T-helper 1 cell treated with Interleukin-12 subunit alpha and Interleukin-12 subunit beta and Interleukin-4 antibody, amounts not matched to agents 30 μg/mL and 1 μg/mL, for 36 hours (primary cell): ENCODE results near the gene IQCE.
"Not testable (repeated sequence)": the region's sequence is repeated elsewhere in the genome, so short reads cannot be mapped to it uniquely, and the experiment has no call there.

ENCODE experiments used
- H3K27ac Mint-ChIP-seq: one replicate; pipeline ENCODE4 v1.8.0; 2021; ENCODE audit warnings: mild to moderate bottlenecking, mixed read lengths
- H3K27me3 Mint-ChIP-seq: one replicate; pipeline ENCODE4 v1.8.0; 2021; ENCODE audit warnings: low read depth, mixed read lengths
- H3K36me3 Mint-ChIP-seq: one replicate; pipeline ENCODE4 v1.8.0; 2021; ENCODE audit warnings: low read depth, mixed read lengths
- H3K4me1 Mint-ChIP-seq: one replicate; pipeline ENCODE4 v1.8.0; 2021; ENCODE audit warnings: low read depth, mixed read lengths
- H3K4me3 Mint-ChIP-seq: one replicate; pipeline ENCODE4 v1.8.0; 2021; ENCODE audit warnings: mild to moderate bottlenecking, moderate library complexity, mixed read lengths
- H3K9me3 Mint-ChIP-seq: one replicate; pipeline ENCODE4 v1.8.0; 2021; ENCODE audit warnings: mixed read lengths

IQCE gene

DNA sequence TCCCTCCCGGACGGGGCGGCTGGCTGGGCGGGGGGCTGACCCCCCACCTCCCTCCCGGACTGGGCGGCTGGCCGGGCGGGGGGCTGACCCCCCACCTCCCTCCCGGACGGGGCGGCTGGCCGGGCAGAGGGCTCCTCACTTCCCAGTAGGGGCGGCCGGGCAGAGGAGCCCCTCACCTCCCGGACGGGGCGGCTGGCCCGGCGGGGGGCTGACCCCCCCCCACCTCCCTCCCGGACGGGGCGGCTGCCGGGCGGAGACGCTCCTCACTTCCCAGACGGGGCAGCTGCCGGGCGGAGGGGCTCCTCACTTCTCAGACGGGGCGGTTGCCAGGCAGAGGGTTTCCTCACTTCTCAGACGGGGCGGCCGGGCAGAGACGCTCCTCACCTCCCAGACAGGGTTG is 24.6 kb upstream of the IQCE start:
- not testable (repeated sequence) for H3K27ac Mint-ChIP-seq, H3K27me3 Mint-ChIP-seq, H3K36me3 Mint-ChIP-seq, H3K9me3 Mint-ChIP-seq, H3K4me3 Mint-ChIP-seq
- peaks cover 14% of the 10 kb centered on the region for H3K4me1 Mint-ChIP-seq

DNA sequence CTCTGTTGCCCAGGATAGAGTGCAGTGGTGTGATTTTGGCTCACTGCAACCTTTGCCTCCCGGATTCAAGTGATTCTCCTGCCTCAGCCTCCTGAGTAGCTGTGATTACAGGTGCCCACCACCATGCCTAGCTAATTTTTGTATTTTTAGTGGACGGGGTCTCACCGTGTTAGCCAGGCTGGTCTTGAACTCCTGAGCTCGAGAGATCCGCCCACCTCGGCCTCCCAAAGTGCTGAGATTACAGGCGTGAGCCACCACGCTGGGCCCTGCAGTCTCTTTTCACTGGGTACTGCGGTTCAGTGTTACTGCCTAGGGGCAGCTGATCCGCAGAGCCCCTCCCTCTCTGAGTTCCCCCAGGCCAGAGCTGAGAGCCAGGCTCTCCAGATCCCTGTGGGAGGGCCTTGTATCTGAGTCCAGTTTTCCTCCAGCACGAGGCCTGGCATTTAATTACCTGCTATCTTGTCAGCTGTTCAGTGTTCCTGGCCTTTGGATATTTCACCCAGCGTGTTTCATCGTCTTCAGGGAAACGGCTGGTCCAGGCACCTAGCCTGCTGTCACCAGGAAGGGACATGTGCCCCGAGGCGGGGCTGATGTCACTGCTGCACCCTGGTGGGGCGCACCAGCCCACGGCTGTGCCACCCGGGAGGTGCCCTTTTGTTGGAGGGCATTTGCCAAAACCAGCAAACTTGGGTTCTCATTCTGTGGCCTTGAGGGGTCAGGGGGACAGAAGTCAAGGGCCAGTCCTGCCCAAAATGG is 22.7 kb upstream of the IQCE start:
- H3K27me3 Mint-ChIP-seq, H3K9me3 Mint-ChIP-seq, H3K36me3 Mint-ChIP-seq, H3K27ac Mint-ChIP-seq, H3K4me3 Mint-ChIP-seq, H3K4me1 Mint-ChIP-seq: not testable (repeated sequence)

DNA sequence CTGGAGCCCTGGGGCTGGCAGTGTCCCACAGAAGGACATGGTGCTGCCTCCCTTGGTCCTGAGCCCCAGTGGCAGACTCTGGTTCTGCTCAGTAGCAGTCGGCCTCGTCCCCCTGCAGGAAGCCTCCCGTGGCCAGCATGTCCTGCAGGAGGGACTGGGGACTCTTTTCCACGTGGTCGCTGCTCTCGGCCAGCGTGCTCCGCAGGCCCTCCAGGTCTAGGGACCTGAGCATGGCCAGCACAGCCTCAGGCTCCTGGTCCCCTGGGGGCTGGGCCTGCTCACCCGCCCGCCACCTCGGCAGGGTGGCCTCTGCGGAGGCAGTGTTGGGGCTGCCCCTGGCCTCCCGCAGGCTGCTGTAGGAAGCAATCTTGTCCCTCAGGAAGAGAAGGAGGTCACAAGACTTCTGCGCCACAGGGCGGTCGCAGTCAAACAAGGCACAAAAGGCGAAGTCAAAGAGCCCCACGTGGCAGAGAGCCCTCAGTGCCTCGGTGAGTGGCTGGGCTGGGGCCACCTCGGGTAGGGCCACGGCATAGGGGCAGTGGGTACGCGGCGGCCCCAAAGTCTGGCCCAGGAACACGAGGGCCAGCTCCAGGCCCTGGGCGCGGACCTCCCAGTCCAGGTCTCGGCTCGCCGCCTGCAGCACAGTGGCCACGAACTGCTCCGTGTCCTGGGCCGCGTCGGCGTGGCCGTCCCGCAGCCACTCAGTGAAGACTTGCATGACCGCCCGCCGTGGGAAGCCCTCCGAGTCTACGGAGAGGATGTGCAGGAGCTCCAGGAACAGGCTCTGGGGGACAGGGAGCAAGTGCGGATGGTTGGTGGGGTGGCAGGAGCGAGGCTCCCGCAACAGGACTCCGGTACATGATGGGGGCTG is 20.6 kb upstream of the IQCE start:
- H3K36me3 Mint-ChIP-seq, result peaks cover 3% of the 10 kb centered on the region
- H3K27me3 Mint-ChIP-seq, result no peaks in the 10 kb centered on the region
- no peak overlapping the region for H3K27ac Mint-ChIP-seq
- H3K4me3 Mint-ChIP-seq, result no peak overlapping the region
- H3K9me3 Mint-ChIP-seq, result no peaks in the 10 kb centered on the region
- no peaks in the 10 kb centered on the region for H3K4me1 Mint-ChIP-seq

DNA sequence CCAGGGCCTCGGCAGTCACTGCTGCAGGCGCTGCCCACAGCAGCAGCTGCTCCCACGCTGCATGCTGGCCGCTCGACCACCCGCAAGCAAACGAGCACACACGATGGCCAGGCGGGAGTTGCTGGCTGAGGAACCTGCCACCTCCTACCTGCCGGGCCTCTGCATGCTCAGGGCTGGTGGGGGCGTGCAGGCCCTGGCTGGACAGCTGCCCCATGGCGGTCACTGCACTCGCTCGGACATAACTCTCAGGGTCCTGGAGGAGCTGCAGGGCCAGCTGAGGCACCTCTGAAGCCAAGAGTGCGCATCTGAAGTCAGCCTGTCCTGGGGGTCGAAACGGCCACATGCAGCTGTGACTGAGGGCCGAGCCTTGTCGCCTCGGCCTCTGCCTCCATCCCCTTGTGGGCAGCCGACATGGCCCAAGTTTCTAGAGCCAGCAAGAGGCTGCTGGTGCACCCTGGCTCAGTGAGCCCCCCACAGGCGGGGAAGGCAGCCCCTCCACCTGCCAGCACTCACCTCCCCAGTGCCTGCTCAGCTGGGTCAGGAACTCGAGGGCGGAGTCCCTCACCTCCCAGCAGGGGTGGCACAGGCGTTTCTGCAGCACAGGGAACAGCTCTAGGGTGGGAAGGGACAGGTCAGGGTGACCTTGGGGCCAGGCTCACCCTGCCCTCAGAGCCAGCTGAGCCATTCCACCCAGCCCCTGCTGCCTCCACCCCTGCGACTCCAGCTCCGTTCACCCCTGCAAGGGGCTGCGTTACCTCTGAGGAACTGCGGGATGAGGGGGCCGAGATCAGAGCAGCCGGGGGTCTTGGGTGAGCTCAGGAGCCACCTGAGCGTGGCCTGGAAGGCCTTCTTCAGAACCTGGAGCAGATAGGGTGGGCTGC is 19.5 kb upstream of the IQCE start:
- Mint-ChIP-seq H3K27me3 (no peaks in the 10 kb centered on the region), H3K9me3 (no peaks in the 10 kb centered on the region), H3K4me3 (no peak overlapping the region), H3K27ac (no peak overlapping the region), H3K36me3 (peaks cover 4% of the 10 kb centered on the region), H3K4me1 (no peaks in the 10 kb centered on the region)

DNA sequence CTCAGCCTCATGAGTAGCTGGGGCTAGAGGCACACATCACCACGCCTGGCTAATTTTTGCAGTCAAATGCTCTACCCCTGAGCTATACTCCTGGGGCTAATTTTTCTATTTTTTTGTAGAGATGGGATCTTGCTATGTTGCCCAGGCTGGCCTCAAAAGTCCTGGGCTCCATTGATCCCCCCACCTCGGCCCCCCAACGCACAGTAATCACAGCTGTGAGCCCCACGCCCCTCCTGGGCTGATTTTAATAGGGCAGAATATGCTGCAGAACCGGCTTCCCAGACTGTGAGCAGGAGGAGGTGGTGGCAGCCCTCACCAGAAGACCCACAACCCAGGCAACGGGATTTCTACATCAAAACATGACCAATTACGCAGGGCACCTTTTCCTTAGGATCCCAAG is 18.6 kb upstream of the IQCE start:
- no peaks in the 10 kb centered on the region for H3K9me3 Mint-ChIP-seq
- no peak overlapping the region for H3K27ac Mint-ChIP-seq

DNA sequence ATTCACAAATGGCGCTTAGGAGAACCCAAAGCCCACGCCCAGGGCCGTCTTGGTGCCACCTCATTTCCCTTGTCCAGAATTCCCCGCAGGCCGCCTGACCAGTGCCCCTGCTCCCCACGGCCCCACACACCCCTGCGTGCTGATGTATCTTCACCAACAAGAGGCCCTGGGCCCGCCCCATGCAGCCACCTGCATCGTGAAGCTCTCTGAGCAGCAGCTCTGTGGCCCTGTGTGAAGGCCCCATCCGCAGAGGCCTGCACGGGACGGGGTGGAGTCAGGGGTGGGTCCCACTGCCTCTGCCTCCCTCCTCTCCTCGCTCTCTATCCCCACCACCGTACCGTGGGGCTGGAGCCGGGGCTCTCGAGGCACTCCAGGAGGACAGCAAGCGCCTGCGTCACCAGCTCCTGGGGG is 18.1 kb upstream of the IQCE start:
- Mint-ChIP-seq H3K4me1 (no peaks in the 10 kb centered on the region), H3K4me3 (no peak overlapping the region), H3K27ac (no peak overlapping the region), H3K27me3 (no peaks in the 10 kb centered on the region), H3K9me3 (no peaks in the 10 kb centered on the region), H3K36me3 (peaks cover 4% of the 10 kb centered on the region)

More for the DNA sequence above, 18.6 kb upstream of the IQCE start:
- Mint-ChIP-seq H3K36me3 (peaks cover 4% of the 10 kb centered on the region), H3K4me3 (no peak overlapping the region), H3K27me3 (no peaks in the 10 kb centered on the region), H3K4me1 (no peaks in the 10 kb centered on the region)

DNA sequence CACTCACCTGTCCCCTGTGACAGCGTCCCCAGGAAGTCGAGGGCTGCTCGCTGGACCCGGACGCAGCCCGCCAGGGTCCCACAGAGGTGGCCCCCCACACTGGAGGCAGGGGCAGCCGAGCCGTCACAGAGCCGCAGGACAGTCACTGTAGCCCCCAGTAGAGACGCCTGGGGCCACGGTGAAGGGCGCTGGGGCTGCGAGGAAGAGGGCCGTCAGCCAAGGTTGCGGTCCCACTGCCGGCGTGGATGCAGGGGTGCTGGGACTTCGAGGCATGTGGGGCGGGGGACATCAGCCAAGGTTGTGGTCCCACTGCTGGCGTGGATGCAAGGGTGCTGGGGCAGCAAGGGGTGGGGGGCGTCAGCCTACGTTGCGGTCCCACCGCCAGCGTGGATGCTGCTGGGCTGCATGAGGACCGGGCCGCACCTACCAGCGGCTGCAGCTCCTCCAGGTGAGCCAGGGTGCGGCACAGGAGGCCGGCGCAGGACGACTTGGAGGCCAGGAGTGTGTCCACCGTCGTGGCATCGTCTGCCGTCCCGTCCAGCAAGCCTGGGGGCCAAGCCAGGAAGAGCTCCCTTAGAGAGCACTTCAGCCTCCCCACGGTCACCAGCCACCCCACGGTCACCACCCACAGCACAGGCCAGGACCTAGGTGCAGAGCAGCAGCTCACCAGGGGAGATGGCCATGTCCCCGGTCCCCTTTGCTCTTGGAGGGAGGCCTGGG is 17.3 kb upstream of the IQCE start:
- H3K27ac Mint-ChIP-seq, result no peak overlapping the region

DNA sequence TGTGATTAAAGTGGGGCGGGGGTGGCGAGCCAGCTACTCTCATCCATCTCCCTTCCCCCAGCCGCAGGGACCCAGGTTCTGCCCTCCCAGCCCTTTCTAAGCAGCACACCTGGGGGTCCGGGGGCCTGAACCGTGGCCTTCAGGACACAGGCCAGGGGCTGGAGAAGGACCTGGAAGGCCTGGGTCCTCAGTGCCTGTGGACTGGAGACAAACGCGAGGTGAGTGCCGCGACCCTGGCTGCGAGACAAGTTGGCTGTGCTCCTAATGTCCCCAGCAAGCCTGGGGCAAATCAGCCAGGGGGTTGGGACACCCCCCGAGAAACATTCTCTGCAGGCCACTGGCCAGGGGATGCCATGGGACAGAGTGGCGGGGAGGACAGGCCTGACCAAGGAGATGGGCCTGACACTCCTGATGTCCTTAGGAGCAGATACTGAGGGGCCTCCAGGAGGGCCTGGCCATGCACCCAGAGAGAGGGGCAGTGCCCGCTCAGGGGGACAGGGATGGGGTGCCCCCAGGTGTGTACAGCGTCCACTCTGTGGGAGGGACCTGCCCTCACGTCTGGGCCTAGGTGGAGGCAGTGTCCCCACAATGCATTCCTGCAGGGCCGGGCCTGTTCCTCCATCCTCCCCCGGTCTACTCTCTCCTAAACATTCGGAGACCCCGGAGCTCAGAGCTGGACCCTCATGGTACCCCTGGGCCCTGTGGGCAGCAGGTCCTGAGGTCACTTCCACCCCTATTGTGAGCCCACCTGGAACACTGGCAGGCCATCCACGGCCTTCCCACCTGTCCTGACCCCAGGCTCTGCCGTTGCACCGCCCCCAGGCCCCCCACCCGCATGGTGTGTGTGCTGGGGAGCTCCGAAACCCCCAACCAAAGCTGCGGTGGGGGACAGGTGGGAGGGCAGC is 16.5 kb upstream of the IQCE start:
- H3K4me3 Mint-ChIP-seq, result no peak overlapping the region
- H3K36me3 Mint-ChIP-seq, result peaks cover 4% of the 10 kb centered on the region
- H3K27ac Mint-ChIP-seq, result no peak overlapping the region
- no peaks in the 10 kb centered on the region for H3K9me3 Mint-ChIP-seq
- no peaks in the 10 kb centered on the region for H3K4me1 Mint-ChIP-seq
- H3K27me3 Mint-ChIP-seq, result no peaks in the 10 kb centered on the region

More for the DNA sequence above, 17.3 kb upstream of the IQCE start:
- H3K36me3 Mint-ChIP-seq, result peaks cover 4% of the 10 kb centered on the region
- H3K4me1 Mint-ChIP-seq, result no peaks in the 10 kb centered on the region
- no peaks in the 10 kb centered on the region for H3K9me3 Mint-ChIP-seq
- H3K4me3 Mint-ChIP-seq, result no peak overlapping the region
- no peaks in the 10 kb centered on the region for H3K27me3 Mint-ChIP-seq

DNA sequence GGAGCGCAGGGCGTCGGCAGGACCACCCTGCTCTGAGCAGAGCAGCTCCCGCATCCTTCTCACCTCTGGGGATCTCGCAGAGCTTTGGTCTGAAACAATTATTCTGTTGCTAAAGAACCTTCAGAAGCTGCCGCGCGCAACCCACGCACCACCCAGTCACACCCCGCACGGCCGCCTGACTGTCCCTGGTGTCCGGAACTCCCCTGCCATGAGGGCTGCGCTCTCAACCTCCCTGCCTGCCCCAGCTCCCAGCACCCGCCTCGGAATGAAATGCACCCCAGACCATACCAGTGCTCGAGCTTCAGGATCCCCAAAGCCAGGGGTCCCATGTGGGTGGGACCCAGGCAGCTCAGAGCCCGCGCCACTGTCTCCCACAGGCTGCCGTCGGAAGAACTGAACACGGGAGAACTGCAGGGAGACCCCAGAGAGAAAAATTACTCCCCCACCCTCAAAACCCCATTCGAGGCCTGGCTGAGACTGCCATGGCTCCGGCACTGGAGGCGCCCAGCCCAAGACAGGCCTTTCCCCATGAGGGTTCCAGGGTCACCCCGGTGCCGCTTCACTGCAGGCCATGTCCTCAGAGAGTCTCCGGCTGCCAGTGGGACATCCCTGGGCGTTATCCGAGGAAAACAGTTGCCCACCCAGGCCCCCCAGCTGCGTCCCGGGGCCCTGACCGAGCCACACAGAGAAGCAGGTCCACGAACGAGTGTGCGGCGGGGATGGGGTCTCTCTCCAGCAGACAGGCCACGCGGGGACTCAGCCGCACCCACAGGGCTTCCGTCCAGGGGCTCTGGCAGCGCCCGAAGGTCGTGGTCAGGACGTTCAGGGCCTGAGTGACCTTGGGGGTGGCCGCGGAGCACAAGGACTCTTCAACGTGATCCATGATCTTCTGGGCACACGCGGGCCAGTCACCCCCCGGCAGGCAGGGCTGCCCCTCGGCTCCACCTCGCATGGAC is 15.6 kb upstream of the IQCE start:
- H3K27ac Mint-ChIP-seq, result no peak overlapping the region
- H3K27me3 Mint-ChIP-seq, result no peaks in the 10 kb centered on the region
- H3K4me1 Mint-ChIP-seq, result no peaks in the 10 kb centered on the region
- peaks cover 10% of the 10 kb centered on the region for H3K36me3 Mint-ChIP-seq
- H3K9me3 Mint-ChIP-seq, result no peaks in the 10 kb centered on the region
- no peak overlapping the region for H3K4me3 Mint-ChIP-seq

DNA sequence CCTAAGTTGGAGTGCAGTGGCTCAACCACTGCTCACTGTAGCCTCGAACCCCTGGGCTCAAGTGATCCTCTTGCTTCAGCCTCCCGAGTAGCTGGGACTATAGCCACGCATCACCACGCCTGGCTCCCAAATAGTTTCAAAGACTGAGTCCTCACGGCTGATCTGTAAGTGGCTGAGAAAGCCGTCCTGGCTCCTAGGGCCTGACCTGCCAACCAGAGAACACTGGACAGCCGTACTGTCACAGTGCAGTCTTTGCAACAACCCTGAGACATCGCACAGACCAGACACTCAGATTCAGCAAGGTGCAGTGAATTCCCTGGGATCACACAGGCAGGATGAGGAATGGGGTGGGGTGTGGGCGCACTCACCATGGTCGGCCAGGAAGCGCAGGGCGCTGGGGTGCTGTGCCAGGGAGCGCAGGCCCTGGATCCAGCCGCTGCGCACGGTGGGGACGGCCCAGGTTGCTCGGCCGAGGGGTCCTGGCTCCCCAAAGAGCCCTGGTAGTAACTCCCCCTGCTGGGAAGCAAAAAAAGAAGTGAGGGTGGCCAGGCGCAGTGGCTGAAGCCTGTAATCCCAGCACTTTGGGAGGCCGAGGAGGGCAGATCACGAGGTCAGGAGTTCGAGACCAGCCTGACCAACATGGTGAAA is 14.1 kb upstream of the IQCE start:
- no peaks in the 10 kb centered on the region for H3K27me3 Mint-ChIP-seq
- H3K4me3 Mint-ChIP-seq, result no peak overlapping the region
- peaks cover 18% of the 10 kb centered on the region for H3K36me3 Mint-ChIP-seq
- H3K4me1 Mint-ChIP-seq, result peaks cover 2% of the 10 kb centered on the region
- H3K27ac Mint-ChIP-seq, result no peak overlapping the region
- H3K9me3 Mint-ChIP-seq, result no peaks in the 10 kb centered on the region

DNA sequence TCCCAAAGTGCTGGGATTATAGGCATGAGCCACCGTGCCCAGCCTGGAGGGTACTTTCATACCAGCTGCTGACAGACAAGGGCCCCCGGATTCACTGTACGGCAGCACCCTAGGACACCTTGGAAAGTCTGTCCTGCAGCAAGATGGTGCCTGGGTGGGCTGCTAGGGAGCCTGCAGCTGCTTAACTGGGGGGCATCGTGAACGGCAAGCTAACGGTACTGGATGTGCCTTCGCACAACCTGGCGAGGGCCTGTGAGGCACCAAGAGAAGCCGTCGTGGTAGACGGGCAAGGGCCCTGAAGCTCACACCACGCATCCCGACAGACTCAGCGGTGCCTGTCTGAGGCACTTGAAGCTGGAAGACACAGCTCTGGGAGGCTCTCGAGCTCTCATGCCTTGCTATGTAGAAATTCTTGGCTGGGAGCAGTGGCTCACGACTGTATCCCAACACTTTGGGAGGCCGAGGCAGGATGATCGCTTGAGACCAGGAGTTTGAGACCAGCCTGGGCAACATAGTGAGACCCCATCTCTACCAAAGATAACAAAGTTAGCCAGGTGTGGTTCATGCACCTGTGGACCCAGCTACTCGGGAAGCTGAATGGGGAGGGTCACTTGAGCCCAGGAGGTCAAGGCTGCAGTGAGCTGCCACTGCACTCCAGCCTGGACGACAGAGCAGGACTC is 12.9 kb upstream of the IQCE start:
- Mint-ChIP-seq H3K4me1 (peaks cover 4% of the 10 kb centered on the region), H3K27me3 (no peaks in the 10 kb centered on the region), H3K4me3 (no peak overlapping the region), H3K36me3 (peaks cover 20% of the 10 kb centered on the region), H3K27ac (no peak overlapping the region), H3K9me3 (no peaks in the 10 kb centered on the region)
